HepG2 (cell line): ENCODE measurements around the gene SNX12. TPM values are rescaled to one million over a fixed set of nuclear protein-coding genes. Genes with fewer than 3 reads are reported as not detected.

ENCODE experiments used
- ATAC-seq: fragments of 200-7000 bp; cut with Tn5 transposase; 3 replicates; pipeline ENCODE4 v1.9.1; 2020; ENCODE audit warnings: mild to moderate bottlenecking, moderate library complexity
- BruUV-seq: library from RNA; stranded (reverse); fragments of 400-500 nt; replicated peaks from 2 replicates; lab custom pipeline; 2021; lab: Mats Ljungman, UMichigan
- CTCF ChIA-PET: fragments of 300-600 bp; formaldehyde crosslinking; extraction: SDS; loops from one replicate; lab custom pipeline; 2021; ENCODE audit warnings: low total read pairs, inconsistent platforms, low intra/inter-chr PET ratio; lab: Yijun Ruan, JAX
- POLR2A ChIA-PET: fragments of 350-600 bp; sonication (Branson Sonifier 250); formaldehyde crosslinking; loops from one replicate; lab custom pipeline; 2020; ENCODE audit warnings: antibody characterized with exemption, inconsistent platforms; lab: Yijun Ruan, JAX
- DNase-seq: peaks from one replicate; pipeline ENCODE4 v3.0.0-alpha.2; 2015; ENCODE audit warnings: low spot score
- FAIRE-seq: peaks from 3 replicates; lab custom pipeline; 2011; peaks lifted over from hg19 to GRCh38; lab: Jason Lieb, UNC
- H2AFZ ChIP-seq: one replicate; pipeline ENCODE4 v1.6.1; 2011; ENCODE audit warnings: low read length, inconsistent platforms
- H3K27ac ChIP-seq: fragments of 300-600 bp; 3 replicates; pipeline ENCODE4 v1.8.0; 2011; ENCODE audit warnings: mixed run types, mild to moderate bottlenecking, mixed read lengths, low read length, inconsistent platforms; ENCODE audit not compliant: insufficient read depth; ENCODE audit errors: extremely low read length
- H3K27me3 ChIP-seq, 2 experiments: fragments of 200-600 bp in 1 of 2; 2 replicates in 1 of 2; 3 replicates in 1 of 2; pipeline versions ENCODE4 v1.6.0 to v1.8.0; 2011; ENCODE audit warnings: low read length in 2 of 2, mild to moderate bottlenecking in 2 of 2, moderate library complexity in 2 of 2, inconsistent platforms in 1 of 2; ENCODE audit not compliant: insufficient read depth in 2 of 2, control insufficient read depth in 1 of 2
- H3K36me3 ChIP-seq, 2 experiments: fragments of 200-600 bp in 1 of 2; replicated peaks in 1 of 2; 2 replicates in 1 of 2; 3 replicates in 1 of 2; pipeline versions ENCODE4 v1.5.1 to v1.8.0; 2011; ENCODE audit warnings: low read length in 2 of 2, inconsistent platforms in 1 of 2; ENCODE audit not compliant: insufficient read depth in 2 of 2, control insufficient read depth in 1 of 2
- H3K4me1 ChIP-seq: 2 replicates; pipeline ENCODE4 v1.5.1; 2012; ENCODE audit warnings: low read length, inconsistent platforms; ENCODE audit not compliant: insufficient read depth
- H3K4me2 ChIP-seq: 2 replicates; pipeline ENCODE4 v1.6.0; 2011; ENCODE audit warnings: low read depth, low read length, inconsistent platforms
- H3K4me3 ChIP-seq, 3 experiments: fragments of 200-600 bp in 1 of 3; sonication (generic), shearing (Covaris generic) in 1 of 3; replicated peaks in 1 of 3; 2 replicates each; pipeline ENCODE4 v1.5.1; 2011 to 2016; ENCODE audit warnings: low read length in 3 of 3, inconsistent platforms in 2 of 3, low read depth in 2 of 3, mild to moderate bottlenecking in 2 of 3, control low read depth in 1 of 3, mixed read lengths in 1 of 3; ENCODE audit not compliant: insufficient read depth in 1 of 3
- H3K79me2 ChIP-seq: one replicate; pipeline ENCODE4 v1.6.1; 2011; ENCODE audit warnings: low read length, inconsistent platforms; ENCODE audit not compliant: insufficient read depth
- H3K9ac ChIP-seq: 2 replicates; pipeline ENCODE4 v1.6.0; 2011; ENCODE audit warnings: mild to moderate bottlenecking, low read depth, low read length, inconsistent platforms; ENCODE audit not compliant: insufficient read depth
- H3K9me3 ChIP-seq: 2 replicates; pipeline ENCODE4 v1.5.1; 2012; ENCODE audit warnings: mild to moderate bottlenecking, low read length
- H4K20me1 ChIP-seq: 2 replicates; pipeline ENCODE4 v1.6.0; 2011; ENCODE audit warnings: inconsistent platforms, mild to moderate bottlenecking, low read length, moderate library complexity; ENCODE audit not compliant: insufficient read depth
- EHMT2 ChIP-seq: fragments of 200-600 bp; sonication (generic); IDR thresholded peaks from 2 replicates; pipeline ENCODE4 v1.7.0; 2017; ENCODE audit warnings: antibody characterized with exemption, low read depth, low read length, borderline replicate concordance
- KDM2A ChIP-seq: sonication (generic); formaldehyde crosslinking; IDR thresholded peaks from 2 replicates; pipeline ENCODE4 v1.4.0; 2020; ENCODE audit warnings: low read depth, missing genetic modification reagents, borderline replicate concordance
- NFE2L1 ChIP-seq: sonication (generic); formaldehyde crosslinking; IDR thresholded peaks from 2 replicates; pipeline ENCODE4 v1.4.0; 2020; ENCODE audit warnings: missing genetic modification reagents, mild to moderate bottlenecking, borderline replicate concordance
- RBFOX2 ChIP-seq: fragments of 200-400 bp; formaldehyde crosslinking; IDR thresholded peaks from 2 replicates; pipeline ENCODE4 v1.6.1; 2017; ENCODE audit warnings: low read depth, mild to moderate bottlenecking, low read length
- SIN3A ChIP-seq: IDR thresholded peaks from 2 replicates; pipeline ENCODE4 v1.6.1; 2011; ENCODE audit warnings: low read depth, mild to moderate bottlenecking, control low read depth, low read length, borderline replicate concordance
- TAF1 ChIP-seq: sonication (generic); formaldehyde crosslinking; IDR thresholded peaks from 2 replicates; pipeline ENCODE4 v1.4.0; 2020; ENCODE audit warnings: missing genetic modification reagents
- ZNF550 ChIP-seq: sonication (generic); formaldehyde crosslinking; IDR thresholded peaks from 2 replicates; pipeline ENCODE4 v1.4.0; 2020; ENCODE audit warnings: mild to moderate bottlenecking, missing genetic modification reagents, borderline replicate concordance
- ZNF563 ChIP-seq: sonication (generic); formaldehyde crosslinking; IDR thresholded peaks from 2 replicates; pipeline ENCODE4 v1.8.0; 2022; ENCODE audit warnings: mild to moderate bottlenecking, moderate library complexity, missing genetic modification reagents
- ZNF75D ChIP-seq: sonication (generic); formaldehyde crosslinking; IDR thresholded peaks from 2 replicates; pipeline ENCODE4 v1.8.1; 2023; ENCODE audit warnings: missing genetic modification reagents, mild to moderate bottlenecking, borderline replicate concordance
- WGBS: methylation state at CpG from one replicate; pipeline ENCODE4 v1.1.6; 2017; ENCODE audit warnings: low lambda C conversion rate; 5-methylcytosine and 5-hydroxymethylcytosine counted together
- in situ Hi-C: cut with HindIII; loops from 2 replicates; pipeline ENCODE4 v1.10.0; 2017; ENCODE audit warnings: low pct_unique_long_range_greater_than_20kb; ENCODE audit not compliant: extremely low pct_ligation_motif_present
- intact Hi-C: fragments of 100-400 bp; cut with micrococcal nuclease; formaldehyde crosslinking; loops from one replicate; pipeline ENCODE4 v1.10.0; 2022; ENCODE audit not compliant: unreplicated experiment
- polyA plus RNA-seq, 8 experiments: library from polyadenylated mRNA; depleted of rRNA in 3 of 8; stranded (reverse) in 7 of 8; unstranded in 1 of 8; fragments of >200 nt; fragmentation: Illumina TruSeq in 4 of 8; extraction: Trizol in 4 of 8; gene quantifications; 2 replicates each; pipeline versions ENCODE4 v1.2.1 to v1.2.3, GENCODE V29; 2011 to 2016; ENCODE audit warnings: low read depth in 4 of 8, missing spikeins in 1 of 8, mixed read lengths in 1 of 8; ENCODE audit not compliant: insufficient read depth in 1 of 8
- total RNA-seq, 5 experiments: library from RNA; depleted of rRNA; stranded (reverse); fragments of >200 nt; fragmentation: Illumina TruSeq; extraction: Trizol; gene quantifications; 2 replicates each; pipeline ENCODE4 v1.2.3, GENCODE V29; 2016; ENCODE audit warnings: low read depth in 1 of 5
- TF ChIP-seq, protein P1 (sequence below): sonication (generic); formaldehyde crosslinking; IDR thresholded peaks from 2 replicates; pipeline ENCODE4 v1.5.0; 2020; ENCODE audit warnings: mild to moderate bottlenecking, missing genetic modification reagents, moderate library complexity
- TF ChIP-seq, protein P2 (sequence below): sonication (generic); formaldehyde crosslinking; IDR thresholded peaks from 2 replicates; pipeline ENCODE4 v1.5.1; 2020; ENCODE audit warnings: mild to moderate bottlenecking, missing genetic modification reagents, moderate library complexity
- TF ChIP-seq, protein P3 (sequence below): sonication (generic); formaldehyde crosslinking; IDR thresholded peaks from 2 replicates; pipeline ENCODE4 v1.4.0; 2020; ENCODE audit warnings: missing genetic modification reagents, mild to moderate bottlenecking, borderline replicate concordance

SNX12 gene
- total and polyA plus RNA-seq, 2 of the 13 experiments (the other 11 are each of a cell fraction or from before 2014, with no cell fraction given), result 30.3 to 42.2 TPM

DNA sequence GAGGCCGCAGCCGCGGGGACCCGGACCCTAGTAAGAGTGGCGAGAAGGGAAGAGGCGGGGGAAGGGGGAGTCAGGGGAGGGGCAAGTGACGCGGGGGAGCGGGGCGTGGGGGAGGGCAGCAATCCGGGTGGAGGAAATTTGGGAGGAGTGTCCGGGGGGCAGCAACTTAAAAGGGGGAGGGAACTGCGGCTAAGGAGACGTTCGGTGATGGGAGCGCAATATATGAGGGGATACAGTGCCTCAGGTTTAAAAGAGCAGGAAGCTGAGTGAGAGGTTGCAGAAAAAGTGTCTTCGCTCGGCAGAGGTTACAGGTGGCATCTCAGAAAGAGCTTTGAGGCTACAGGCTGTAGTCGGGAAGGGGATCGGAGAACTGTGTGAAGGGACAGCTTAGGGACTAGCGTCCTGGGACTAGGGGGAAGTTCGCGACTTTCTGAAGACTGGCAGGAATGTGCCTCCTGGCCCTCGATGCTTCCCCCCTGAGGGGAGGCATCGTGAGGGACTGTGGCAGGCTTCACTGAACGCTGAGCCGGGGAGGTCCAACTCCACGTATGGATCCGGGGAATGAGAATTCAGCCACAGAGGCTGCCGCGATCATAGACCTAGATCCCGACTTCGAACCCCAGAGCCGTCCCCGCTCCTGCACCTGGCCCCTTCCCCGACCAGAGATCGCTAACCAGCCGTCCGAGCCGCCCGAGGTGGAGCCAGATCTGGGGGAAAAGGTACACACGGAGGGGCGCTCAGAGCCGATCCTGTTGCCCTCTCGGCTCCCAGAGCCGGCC lies 28.0 kb upstream of the SNX12 start:
- in situ Hi-C loops (no loop called here), intact Hi-C loops (loop anchor here (5.0 kb wide), 1 partner anchor 86 kb away; no protein-coding TSS in a partner anchor)
- no peak for FAIRE-seq
- DNase-seq, result no peak
- POLR2A ChIA-PET, result interaction anchor here (1.4 kb wide), 1 partner anchor 22 kb away, joined by 6 read pairs; the partner anchor contains the start of gene MED12
- Histone ChIP-seq H3K27ac (peak overlapping the region; percentile 45), H4K20me1 (no peaks in the 10 kb centered on the region), H3K4me3 (peak overlapping the region; percentile 66 to 75 (median 73)), H3K36me3 (no peaks in the 10 kb centered on the region), H3K9me3 (no peaks in the 10 kb centered on the region), H3K9ac (peak overlapping the region; percentile 60), H3K4me1 (peaks cover 29% of the 10 kb centered on the region), H3K4me2 (peak overlapping the region; percentile 73), H3K79me2 (no peaks in the 10 kb centered on the region), H3K27me3 (no peaks in the 10 kb centered on the region; a peak in 1 of 5 replicates), H2AFZ (no peak overlapping the region)
- CTCF ChIA-PET, result no interaction called here
- WGBS, result 2% methylated on average over 24 of the region's 46 CpGs
- BruUV-seq, result TSS peak; percentile 91
- peak; percentile 68 for ATAC-seq
- TF ChIP-seq NFE2L1 (no peak), KDM2A (CRISPR knock-in tag) (peak; percentile 3; the same call in 1 of the 2 replicates), SIN3A (peak; percentile 25; the same call in 1 of the 2 replicates), RBFOX2 (no peak), TAF1 (peak; percentile 10; the same call in 1 of the 2 replicates), ZNF75D (CRISPR knock-in tag) (no peak), EHMT2 (no peak), ZNF550 (no peak), ZNF563 (no peak)
- TF ChIP-seq, protein P1, sequence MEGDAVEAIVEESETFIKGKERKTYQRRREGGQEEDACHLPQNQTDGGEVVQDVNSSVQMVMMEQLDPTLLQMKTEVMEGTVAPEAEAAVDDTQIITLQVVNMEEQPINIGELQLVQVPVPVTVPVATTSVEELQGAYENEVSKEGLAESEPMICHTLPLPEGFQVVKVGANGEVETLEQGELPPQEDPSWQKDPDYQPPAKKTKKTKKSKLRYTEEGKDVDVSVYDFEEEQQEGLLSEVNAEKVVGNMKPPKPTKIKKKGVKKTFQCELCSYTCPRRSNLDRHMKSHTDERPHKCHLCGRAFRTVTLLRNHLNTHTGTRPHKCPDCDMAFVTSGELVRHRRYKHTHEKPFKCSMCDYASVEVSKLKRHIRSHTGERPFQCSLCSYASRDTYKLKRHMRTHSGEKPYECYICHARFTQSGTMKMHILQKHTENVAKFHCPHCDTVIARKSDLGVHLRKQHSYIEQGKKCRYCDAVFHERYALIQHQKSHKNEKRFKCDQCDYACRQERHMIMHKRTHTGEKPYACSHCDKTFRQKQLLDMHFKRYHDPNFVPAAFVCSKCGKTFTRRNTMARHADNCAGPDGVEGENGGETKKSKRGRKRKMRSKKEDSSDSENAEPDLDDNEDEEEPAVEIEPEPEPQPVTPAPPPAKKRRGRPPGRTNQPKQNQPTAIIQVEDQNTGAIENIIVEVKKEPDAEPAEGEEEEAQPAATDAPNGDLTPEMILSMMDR (CRISPR knock-in tag), result no peak
- TF ChIP-seq, protein P2, sequence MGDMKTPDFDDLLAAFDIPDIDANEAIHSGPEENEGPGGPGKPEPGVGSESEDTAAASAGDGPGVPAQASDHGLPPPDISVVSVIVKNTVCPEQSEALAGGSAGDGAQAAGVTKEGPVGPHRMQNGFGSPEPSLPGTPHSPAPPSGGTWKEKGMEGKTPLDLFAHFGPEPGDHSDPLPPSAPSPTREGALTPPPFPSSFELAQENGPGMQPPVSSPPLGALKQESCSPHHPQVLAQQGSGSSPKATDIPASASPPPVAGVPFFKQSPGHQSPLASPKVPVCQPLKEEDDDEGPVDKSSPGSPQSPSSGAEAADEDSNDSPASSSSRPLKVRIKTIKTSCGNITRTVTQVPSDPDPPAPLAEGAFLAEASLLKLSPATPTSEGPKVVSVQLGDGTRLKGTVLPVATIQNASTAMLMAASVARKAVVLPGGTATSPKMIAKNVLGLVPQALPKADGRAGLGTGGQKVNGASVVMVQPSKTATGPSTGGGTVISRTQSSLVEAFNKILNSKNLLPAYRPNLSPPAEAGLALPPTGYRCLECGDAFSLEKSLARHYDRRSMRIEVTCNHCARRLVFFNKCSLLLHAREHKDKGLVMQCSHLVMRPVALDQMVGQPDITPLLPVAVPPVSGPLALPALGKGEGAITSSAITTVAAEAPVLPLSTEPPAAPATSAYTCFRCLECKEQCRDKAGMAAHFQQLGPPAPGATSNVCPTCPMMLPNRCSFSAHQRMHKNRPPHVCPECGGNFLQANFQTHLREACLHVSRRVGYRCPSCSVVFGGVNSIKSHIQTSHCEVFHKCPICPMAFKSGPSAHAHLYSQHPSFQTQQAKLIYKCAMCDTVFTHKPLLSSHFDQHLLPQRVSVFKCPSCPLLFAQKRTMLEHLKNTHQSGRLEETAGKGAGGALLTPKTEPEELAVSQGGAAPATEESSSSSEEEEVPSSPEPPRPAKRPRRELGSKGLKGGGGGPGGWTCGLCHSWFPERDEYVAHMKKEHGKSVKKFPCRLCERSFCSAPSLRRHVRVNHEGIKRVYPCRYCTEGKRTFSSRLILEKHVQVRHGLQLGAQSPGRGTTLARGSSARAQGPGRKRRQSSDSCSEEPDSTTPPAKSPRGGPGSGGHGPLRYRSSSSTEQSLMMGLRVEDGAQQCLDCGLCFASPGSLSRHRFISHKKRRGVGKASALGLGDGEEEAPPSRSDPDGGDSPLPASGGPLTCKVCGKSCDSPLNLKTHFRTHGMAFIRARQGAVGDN (CRISPR knock-in tag), result peak; percentile 34
- TF ChIP-seq, protein P3, sequence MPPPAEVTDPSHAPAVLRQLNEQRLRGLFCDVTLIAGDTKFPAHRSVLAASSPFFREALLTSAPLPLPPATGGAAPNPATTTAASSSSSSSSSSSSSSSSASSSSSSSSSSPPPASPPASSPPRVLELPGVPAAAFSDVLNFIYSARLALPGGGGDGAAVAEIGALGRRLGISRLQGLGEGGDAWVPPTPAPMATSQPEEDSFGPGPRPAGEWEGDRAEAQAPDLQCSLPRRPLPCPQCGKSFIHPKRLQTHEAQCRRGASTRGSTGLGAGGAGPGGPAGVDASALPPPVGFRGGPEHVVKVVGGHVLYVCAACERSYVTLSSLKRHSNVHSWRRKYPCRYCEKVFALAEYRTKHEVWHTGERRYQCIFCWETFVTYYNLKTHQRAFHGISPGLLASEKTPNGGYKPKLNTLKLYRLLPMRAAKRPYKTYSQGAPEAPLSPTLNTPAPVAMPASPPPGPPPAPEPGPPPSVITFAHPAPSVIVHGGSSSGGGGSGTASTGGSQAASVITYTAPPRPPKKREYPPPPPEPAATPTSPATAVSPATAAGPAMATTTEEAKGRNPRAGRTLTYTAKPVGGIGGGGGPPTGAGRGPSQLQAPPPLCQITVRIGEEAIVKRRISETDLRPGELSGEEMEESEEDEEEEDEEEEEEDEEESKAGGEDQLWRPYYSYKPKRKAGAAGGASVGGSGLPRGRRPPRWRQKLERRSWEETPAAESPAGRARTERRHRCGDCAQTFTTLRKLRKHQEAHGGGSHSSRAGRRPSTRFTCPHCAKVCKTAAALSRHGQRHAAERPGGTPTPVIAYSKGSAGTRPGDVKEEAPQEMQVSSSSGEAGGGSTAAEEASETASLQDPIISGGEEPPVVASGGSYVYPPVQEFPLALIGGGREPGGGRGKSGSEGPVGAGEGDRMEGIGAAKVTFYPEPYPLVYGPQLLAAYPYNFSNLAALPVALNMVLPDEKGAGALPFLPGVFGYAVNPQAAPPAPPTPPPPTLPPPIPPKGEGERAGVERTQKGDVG (CRISPR knock-in tag), result no peak
